ENCODE measurements around the gene RNF2.

Gene RNF2

DNA sequence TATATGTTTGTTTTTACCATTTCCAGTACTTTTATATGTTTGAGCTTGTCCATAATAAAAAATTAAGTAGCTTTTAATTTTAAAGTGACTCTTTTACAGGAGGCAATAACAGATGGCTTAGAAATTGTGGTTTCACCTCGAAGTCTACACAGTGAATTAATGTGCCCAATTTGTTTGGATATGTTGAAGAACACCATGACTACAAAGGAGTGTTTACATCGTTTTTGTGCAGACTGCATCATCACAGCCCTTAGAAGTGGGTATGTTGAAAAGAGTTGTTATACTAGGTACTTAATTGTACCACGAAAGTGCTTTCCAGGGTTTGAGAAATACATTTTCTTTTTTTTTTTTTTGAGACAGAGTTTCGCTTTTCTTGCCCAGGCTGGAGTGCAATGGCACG, 46.1 kb downstream of the RNF2 start:
- TF ChIP-seq POLR2A (IDR thresholded peaks at IDR 0.05; ENCODE audit: low read depth, low read length) = no peak
- no peak for FAIRE-seq

DNA sequence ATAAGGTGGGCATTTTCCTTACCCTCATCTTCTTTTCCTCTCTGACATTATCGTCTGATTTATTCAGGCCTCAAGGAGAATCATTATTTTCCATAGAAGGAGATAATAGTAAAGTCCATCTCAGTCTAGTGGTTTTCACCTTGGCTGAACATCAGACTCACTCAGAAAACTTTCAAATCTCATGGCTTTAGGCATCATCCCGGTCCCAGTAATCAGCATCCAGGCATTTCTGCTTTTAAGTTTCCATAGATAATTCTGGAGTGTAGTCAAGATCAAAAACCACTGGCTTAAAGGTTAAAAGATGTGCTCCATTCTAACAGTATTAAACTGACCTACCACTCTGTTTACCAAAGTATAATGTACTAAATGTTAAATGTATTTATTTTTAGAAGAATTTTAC, 49.4 kb downstream of the RNF2 start:
- no peak for FAIRE-seq
- no peak for DNase-seq (ENCODE audit: insufficient read length, low spot score)
- TF ChIP-seq POLR2A (IDR thresholded peaks at IDR 0.05; ENCODE audit: low read depth, low read length) = no peak

More for the DNA sequence above, 46.1 kb downstream of the RNF2 start:
- no peak for DNase-seq (ENCODE audit: insufficient read length, low spot score)

DNA sequence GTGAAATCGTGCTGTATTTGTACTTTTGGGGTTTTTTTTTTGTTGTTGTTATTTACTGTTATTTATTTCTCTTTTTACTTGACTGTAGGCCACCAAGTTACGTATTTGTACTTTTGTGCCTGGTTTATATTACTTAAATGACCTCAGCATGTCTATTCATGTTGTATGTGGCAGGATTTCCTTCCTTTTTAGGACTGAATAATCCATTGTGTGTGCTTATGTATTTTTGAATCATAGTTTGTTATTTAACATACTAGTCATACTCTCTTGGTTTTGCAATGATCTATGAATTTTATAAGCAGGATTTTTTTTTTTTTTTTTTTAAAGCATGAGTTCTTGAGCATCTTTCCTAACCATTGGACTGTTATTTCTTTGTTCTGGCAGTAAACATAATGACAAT, 51.2 kb downstream of the RNF2 start:
- TF ChIP-seq POLR2A (IDR thresholded peaks at IDR 0.05; ENCODE audit: low read depth, low read length) = no peak
- DNase-seq (ENCODE audit: insufficient read length, low spot score) (no peak), FAIRE-seq (no peak)

DNA sequence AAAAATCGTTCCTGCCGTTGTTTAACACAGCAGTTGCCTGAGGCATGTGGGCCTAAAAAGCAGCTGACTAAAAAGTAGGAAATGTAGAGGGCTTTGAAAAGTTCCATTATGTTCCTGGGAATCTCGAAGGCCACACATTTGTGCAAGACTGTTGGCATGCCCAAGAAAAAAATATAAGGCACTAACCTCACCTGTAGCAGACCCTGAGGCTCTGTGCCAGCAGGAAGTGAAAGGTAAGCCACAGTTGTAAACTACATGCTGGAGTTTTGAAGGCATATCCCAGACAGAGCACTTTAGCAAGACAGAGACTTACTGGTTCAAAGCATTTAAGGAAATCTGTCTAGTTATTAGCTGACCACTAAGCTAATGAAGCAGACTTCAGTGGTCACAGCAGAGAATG, 58.7 kb downstream of the RNF2 start:
- TF ChIP-seq POLR2A (IDR thresholded peaks at IDR 0.05; ENCODE audit: low read depth, low read length) = no peak
- DNase-seq (ENCODE audit: insufficient read length, low spot score) (no peak), FAIRE-seq (no peak)

DNA sequence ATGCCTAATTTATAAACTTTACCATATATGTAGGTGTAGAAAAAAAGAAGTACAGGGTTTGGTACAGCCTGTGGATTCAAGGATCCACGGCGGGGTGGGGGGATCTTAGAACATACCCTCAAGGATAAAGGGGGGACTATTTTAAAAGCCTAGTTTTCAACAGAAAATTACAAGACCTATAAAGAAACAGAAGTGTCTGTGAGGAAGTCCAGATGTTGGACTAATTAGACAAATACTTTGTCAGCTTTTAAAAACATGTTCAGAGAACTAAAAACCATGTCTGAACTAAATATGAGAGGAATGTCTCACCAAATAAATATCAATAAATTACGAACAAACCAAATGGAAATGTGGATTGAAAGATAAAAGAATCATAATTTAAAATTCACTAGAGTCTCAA, 59.8 kb downstream of the RNF2 start:
- DNase-seq (ENCODE audit: insufficient read length, low spot score) (no peak), FAIRE-seq (no peak)
- no peak for TF ChIP-seq POLR2A (IDR thresholded peaks at IDR 0.05; ENCODE audit: low read depth, low read length)

DNA sequence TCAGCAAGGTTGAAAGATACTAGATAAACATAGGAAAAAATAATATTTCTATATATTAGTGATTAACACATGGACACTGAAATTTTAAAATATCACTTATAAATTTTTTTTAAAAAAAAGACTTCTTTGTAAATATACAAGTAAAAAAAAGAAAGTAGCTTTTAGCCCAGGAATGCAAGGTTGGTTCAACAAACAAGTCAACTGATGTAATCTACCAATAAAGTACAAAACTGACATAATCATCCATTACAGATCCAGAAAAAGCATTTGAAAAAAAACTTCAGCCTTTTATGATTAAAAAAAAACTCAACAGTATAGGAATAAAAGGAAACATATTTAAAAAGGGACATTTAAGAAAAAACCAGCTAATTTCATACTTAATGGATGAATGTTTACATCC, 63.0 kb downstream of the RNF2 start:
- DNase-seq (ENCODE audit: insufficient read length, low spot score) (no peak), FAIRE-seq (no peak)
- TF ChIP-seq POLR2A (IDR thresholded peaks at IDR 0.05; ENCODE audit: low read depth, low read length) = no peak

DNA sequence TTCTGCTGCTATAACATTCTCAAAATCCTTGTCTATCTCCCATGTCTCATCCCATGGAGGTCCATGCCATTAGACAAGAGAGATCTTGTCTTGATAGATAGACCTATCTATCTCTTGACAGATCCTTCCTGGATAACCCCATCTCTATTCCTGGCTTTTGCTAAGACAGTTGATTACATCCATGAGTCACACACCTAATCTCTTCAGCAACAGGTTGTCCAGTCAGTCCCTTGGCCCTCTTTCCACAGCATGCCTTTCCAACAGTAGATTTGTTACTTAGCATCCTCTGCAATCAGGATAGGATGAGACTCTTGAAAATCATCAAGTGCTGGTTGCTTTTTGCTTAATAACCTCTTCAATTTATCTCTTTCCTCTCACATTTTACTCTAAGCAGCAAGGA, 64.8 kb downstream of the RNF2 start:
- DNase-seq (ENCODE audit: insufficient read length, low spot score) (no peak), FAIRE-seq (no peak)
- TF ChIP-seq POLR2A (IDR thresholded peaks at IDR 0.05; ENCODE audit: low read depth, low read length) = no peak

DNA sequence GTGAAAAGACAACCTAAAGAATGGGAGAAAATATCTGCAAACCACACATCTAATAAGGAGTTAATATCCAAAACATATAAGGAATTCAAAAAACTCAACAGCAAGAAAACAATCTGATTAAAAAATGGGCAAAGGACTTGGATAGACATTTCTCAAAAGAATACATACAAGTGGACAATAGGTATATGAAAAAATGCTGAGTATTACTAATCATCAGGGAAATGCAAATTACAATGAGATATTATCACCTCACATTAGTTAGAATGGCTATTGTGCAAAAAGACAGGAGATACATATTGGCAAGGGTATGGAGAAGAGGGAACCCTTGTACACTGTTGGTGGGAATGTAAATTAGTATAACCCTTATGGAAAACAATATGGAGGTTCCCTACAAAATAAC, 66.5 kb downstream of the RNF2 start:
- no peak for FAIRE-seq
- TF ChIP-seq POLR2A (IDR thresholded peaks at IDR 0.05; ENCODE audit: low read depth, low read length) = no peak
- no peak for DNase-seq (ENCODE audit: insufficient read length, low spot score)

DNA sequence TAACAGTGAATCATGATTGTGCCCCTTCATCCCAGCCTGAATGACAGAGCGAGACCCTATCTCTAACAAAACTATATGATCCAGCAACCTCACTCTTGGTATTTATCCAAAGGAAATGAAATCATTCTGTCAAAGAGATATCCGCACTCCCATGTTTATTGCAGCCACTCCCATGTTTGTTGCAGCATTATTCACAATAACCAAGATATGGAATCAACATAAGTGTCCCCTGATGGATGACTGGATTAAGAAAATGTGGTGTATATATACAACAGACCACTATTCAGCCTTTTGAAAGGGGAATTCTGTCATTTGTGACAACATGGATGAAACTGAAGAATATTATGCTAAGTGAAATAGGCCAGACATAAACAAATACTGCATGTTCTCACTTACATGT, 67.0 kb downstream of the RNF2 start:
- DNase-seq (ENCODE audit: insufficient read length, low spot score) (no peak), FAIRE-seq (peak; percentile 38)
- TF ChIP-seq POLR2A (IDR thresholded peaks at IDR 0.05; ENCODE audit: low read depth, low read length) = no peak

DNA sequence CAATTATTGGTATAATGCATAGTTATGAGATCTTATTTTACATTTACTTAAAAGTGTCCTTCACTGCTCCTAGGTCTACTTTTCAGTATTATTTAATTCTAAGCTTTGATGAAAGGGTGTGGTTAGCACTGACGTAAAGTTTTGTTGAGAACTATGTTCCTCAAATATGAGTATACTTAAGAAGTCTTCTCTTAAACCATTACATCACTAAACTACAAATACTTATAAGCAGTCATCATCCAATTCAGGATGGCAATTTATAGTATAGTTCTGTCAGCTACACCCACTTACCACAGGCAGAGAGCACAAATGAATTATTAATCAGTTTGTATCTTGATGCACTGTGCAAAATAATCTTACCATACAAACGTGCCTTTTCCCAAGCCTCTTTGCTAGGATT, 84.3 kb downstream of the RNF2 start:
- no peak for TF ChIP-seq POLR2A (IDR thresholded peaks at IDR 0.05; ENCODE audit: low read depth, low read length)
- FAIRE-seq (no peak), DNase-seq (ENCODE audit: insufficient read length, low spot score) (no peak)

DNA sequence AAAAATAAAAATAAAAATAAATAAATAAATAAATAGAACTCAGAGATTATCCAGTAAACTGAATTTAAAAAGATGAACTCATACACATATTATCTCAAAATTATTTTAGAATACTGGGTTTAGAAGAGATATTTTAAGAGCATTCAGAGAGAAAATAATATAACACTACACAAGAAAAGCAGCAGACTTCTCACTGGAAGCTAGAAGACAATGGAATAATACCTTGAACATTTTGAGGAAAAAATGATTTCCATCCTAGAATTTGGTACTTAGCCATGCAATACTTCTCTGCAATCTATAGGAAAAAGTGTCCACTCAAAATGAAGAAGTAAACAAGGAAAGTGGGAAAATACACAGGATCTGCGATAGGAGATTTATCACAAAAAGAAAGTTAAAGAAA, 87.2 kb downstream of the RNF2 start:
- no peak for TF ChIP-seq POLR2A (IDR thresholded peaks at IDR 0.05; ENCODE audit: low read depth, low read length)
- no peak for DNase-seq (ENCODE audit: insufficient read length, low spot score)
- no peak for FAIRE-seq

DNA sequence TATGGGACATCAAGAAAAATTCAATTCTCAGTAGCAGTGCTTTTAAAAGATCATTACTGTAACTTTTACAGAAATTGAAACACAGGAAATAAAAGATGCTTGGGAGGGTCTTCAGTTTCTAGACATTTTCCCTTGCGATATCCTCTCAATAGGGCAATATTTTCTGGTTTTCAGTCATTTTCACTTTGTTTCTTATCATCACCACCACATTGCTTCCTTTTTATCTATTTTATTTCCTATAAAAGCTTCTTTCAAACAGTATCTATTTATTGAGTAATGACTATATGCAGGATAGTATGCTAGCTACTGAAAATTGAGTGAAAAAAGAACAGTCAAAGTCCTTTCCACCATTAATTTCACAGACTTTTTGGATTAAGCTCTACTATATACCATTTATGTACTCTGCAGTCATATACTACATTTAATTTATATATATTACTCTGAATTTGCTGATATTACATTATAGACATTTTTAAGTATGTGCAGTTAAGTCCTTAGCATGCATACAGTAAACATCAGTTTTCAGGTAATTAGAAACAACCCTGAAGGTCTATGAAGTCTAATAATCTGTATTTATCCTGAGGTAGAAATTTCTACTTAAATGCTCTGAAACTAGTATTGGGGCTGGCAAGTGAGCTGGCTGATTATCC, 92.7 kb downstream of the RNF2 start:
- FAIRE-seq (no peak), DNase-seq (ENCODE audit: insufficient read length, low spot score) (no peak)
- no peak for TF ChIP-seq POLR2A (IDR thresholded peaks at IDR 0.05; ENCODE audit: low read depth, low read length)

DNA sequence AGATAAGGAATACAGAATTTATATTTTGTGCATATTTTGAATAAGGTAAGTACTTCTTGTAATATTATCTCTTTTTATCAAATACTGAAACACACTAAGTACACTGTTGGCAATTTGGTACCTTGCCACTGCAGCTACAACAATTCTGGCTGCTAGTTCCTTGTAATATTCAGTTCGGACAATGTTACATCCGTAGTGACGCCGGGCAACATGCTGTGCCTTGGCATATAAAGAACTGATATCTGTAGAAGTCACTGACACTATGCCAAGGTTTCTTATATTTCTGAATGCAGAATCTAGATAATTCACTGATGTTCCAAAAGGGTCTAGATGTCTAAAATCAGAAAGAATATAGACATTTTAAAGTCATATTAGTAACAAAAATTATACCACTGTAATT, 93.9 kb downstream of the RNF2 start:
- DNase-seq (ENCODE audit: insufficient read length, low spot score) (no peak), FAIRE-seq (no peak)
- TF ChIP-seq POLR2A (IDR thresholded peaks at IDR 0.05; ENCODE audit: low read depth, low read length) = no peak

DNA sequence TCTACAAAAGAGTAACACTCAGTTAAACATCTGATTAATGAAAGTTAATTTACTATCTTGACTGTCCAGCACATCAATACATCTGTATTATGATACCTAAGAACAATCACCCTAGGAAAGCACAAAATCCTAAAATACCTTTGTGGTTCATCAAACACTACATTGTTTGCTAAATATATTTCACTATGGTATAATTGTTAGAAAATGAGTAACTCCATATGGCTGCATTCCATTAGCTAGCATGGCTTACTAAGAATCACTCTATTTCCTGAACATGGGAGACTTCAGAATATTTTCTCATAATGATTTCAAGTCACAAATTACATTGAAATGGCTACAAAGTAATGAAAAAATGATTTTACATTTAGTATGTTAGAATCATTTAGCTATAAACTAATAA, 98.9 kb downstream of the RNF2 start:
- no peak for DNase-seq (ENCODE audit: insufficient read length, low spot score)
- TF ChIP-seq POLR2A (IDR thresholded peaks at IDR 0.05; ENCODE audit: low read depth, low read length) = no peak
- peak; percentile 36 for FAIRE-seq

DNA sequence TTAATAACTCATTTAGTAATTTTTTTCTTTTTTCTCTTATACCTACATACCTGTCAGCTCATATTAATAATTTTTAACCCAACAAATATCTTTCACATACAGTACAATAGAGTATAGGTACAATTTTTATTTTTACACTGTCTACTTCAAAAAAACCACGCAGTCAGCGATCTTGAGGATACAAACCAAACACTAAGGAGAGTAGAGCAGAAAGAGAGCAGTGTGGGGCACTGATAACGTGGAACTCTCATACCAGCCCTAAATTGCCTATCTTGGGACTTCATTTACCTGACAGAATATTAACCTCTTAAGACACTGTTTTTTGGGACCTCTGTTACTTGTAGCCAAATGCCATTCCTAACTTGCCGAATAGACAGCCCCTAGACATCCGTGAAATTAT, 105.9 kb downstream of the RNF2 start:
- no peak for FAIRE-seq
- TF ChIP-seq POLR2A (IDR thresholded peaks at IDR 0.05; ENCODE audit: low read depth, low read length) = no peak
- DNase-seq (ENCODE audit: insufficient read length, low spot score) = no peak

Data from H54 (cell line).